SU-DHL-6 (cell line): ENCODE results near the gene ALG9.

ENCODE experiments used
- EZH2phosphoT487 ChIP-seq: fragments of 200-600 bp; sonication (generic), shearing (Covaris generic); conservative IDR thresholded peaks from 2 replicates; pipeline ENCODE4 v1.6.1; 2018; ENCODE audit warnings: mild to moderate bottlenecking, antibody characterized with exemption, low read length, moderate library complexity, mixed read lengths
- TF ChIP-seq, protein P1 (sequence below): fragments of 200-600 bp; sonication (generic); IDR thresholded peaks from one replicate; pipeline ENCODE4 v1.5.1; 2017; ENCODE audit warnings: antibody characterized with exemption, mild to moderate bottlenecking, low read length, moderate library complexity; ENCODE audit not compliant: insufficient read depth, poor library complexity, severe bottlenecking

- TF ChIP-seq, protein P1, sequence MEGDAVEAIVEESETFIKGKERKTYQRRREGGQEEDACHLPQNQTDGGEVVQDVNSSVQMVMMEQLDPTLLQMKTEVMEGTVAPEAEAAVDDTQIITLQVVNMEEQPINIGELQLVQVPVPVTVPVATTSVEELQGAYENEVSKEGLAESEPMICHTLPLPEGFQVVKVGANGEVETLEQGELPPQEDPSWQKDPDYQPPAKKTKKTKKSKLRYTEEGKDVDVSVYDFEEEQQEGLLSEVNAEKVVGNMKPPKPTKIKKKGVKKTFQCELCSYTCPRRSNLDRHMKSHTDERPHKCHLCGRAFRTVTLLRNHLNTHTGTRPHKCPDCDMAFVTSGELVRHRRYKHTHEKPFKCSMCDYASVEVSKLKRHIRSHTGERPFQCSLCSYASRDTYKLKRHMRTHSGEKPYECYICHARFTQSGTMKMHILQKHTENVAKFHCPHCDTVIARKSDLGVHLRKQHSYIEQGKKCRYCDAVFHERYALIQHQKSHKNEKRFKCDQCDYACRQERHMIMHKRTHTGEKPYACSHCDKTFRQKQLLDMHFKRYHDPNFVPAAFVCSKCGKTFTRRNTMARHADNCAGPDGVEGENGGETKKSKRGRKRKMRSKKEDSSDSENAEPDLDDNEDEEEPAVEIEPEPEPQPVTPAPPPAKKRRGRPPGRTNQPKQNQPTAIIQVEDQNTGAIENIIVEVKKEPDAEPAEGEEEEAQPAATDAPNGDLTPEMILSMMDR, result no peak
- TF ChIP-seq EZH2phosphoT487, result no peak
Measured at GRCh38 chr11:111770581-111771134, 100.7 kb downstream of the ALG9 start.
